Measurements from ENCODE around the gene HSD17B2.

HSD17B2 gene

GRCh38 chr16:82020051-82020450 is 15.0 kb upstream of the HSD17B2 start:
- no peak for DNase-seq

- no peak for DNase-seq
Measured at GRCh38 chr16:82023206-82023605, 11.8 kb upstream of the HSD17B2 start.

GRCh38 chr16:82024316-82024715 is 10.7 kb upstream of the HSD17B2 start:
- DNase-seq, result no peak

- no peak for DNase-seq
Measured at GRCh38 chr16:82024883-82025282, 10.2 kb upstream of the HSD17B2 start.

GRCh38 chr16:82027629-82028064 is 7.4 kb upstream of the HSD17B2 start:
- DNase-seq, result no peak

GRCh38 chr16:82031116-82032084 is 3.7 kb upstream of the HSD17B2 start:
- DNase-seq, result no peak

GRCh38 chr16:82033006-82033405 is 2.0 kb upstream of the HSD17B2 start:
- no peak for DNase-seq

- DNase-seq, result no peak
Measured at GRCh38 chr16:82033683-82034300, 1.3 kb upstream of the HSD17B2 start.

- DNase-seq, result no peak
Measured at GRCh38 chr16:82037251-82037650, 2.2 kb downstream of the HSD17B2 start.

- no peak for DNase-seq
Measured at GRCh38 chr16:82037666-82038065, 2.6 kb downstream of the HSD17B2 start.

GRCh38 chr16:82040296-82040695 is 5.2 kb downstream of the HSD17B2 start:
- DNase-seq, result no peak

GRCh38 chr16:82041542-82041941 is 6.5 kb downstream of the HSD17B2 start:
- DNase-seq, result no peak

- DNase-seq, result no peak
Measured at GRCh38 chr16:82042144-82042543, 7.1 kb downstream of the HSD17B2 start.

GRCh38 chr16:82042846-82043245 is 7.8 kb downstream of the HSD17B2 start:
- no peak for DNase-seq

GRCh38 chr16:82043680-82044584 is 8.9 kb downstream of the HSD17B2 start:
- no peak for DNase-seq

- no peak for DNase-seq
Measured at GRCh38 chr16:82044585-82044911, 9.5 kb downstream of the HSD17B2 start.

- no peak for DNase-seq
Measured at GRCh38 chr16:82045465-82045864, 10.4 kb downstream of the HSD17B2 start.

- DNase-seq, result no peak
Measured at GRCh38 chr16:82046541-82046940, 11.5 kb downstream of the HSD17B2 start.

GRCh38 chr16:82046941-82047340 is 11.9 kb downstream of the HSD17B2 start:
- DNase-seq, result no peak

- no peak for DNase-seq
Measured at GRCh38 chr16:82047374-82047773, 12.3 kb downstream of the HSD17B2 start.

GRCh38 chr16:82047787-82048186 is 12.7 kb downstream of the HSD17B2 start:
- no peak for DNase-seq

GRCh38 chr16:82049484-82049883 is 14.4 kb downstream of the HSD17B2 start:
- no peak for DNase-seq

- DNase-seq, result no peak
Measured at GRCh38 chr16:82050506-82050905, 15.5 kb downstream of the HSD17B2 start.

Data from activated naive CD4-positive, alpha-beta T cell treated with Interleukin-2 at 50 U/mL for 16 hours (primary cell).